Large intestine (tissue), 3 donors: ENCODE results near the gene TBC1D4. TPM values are rescaled to one million over a fixed set of nuclear protein-coding genes. Genes with fewer than 3 reads are reported as not detected.
"Not testable (repeated sequence)": the region's sequence is repeated elsewhere in the genome, so short reads cannot be mapped to it uniquely, and the experiment has no call there.

Experiments
- DNase-seq, 2 donors: peaks; one replicate each; pipeline versions ENCODE4 v3.0.0 to v3.0.0-alpha.2; 2013
- H3K27ac ChIP-seq: one replicate; pipeline ENCODE4 v1.5.1; 2013; ENCODE audit warnings: low read length
- H3K27me3 ChIP-seq: 2 replicates; pipeline ENCODE4 v1.6.1; 2013; ENCODE audit warnings: low read length; ENCODE audit not compliant: control insufficient read depth, insufficient read depth
- H3K36me3 ChIP-seq: 2 replicates; pipeline ENCODE4 v1.6.1; 2013; ENCODE audit warnings: low read length; ENCODE audit not compliant: control insufficient read depth, insufficient read depth
- H3K4me1 ChIP-seq: one replicate; pipeline ENCODE4 v1.6.1; 2013; ENCODE audit warnings: low read length; ENCODE audit not compliant: control insufficient read depth, insufficient read depth
- H3K4me3 ChIP-seq: one replicate; pipeline ENCODE4 v1.5.1; 2013; ENCODE audit warnings: low read length
- H3K9me3 ChIP-seq: one replicate; pipeline ENCODE4 v1.6.1; 2013; ENCODE audit warnings: mild to moderate bottlenecking, low read depth, low read length, moderate library complexity; ENCODE audit not compliant: control insufficient read depth
- WGBS: methylation state at CpG from one replicate; pipeline ENCODE4 v1.1.5; 2013; ENCODE audit warnings: low lambda C conversion rate; ENCODE audit not compliant: insufficient coverage; 5-methylcytosine and 5-hydroxymethylcytosine counted together
- polyA plus RNA-seq: library from polyadenylated mRNA; unstranded; fragments of 120-200 nt; gene quantifications from one replicate; pipeline ENCODE4 v1.2.1, GENCODE V29; 2013

Gene TBC1D4
- polyA plus RNA-seq, 1 donor, result 10.1 TPM

DNA sequence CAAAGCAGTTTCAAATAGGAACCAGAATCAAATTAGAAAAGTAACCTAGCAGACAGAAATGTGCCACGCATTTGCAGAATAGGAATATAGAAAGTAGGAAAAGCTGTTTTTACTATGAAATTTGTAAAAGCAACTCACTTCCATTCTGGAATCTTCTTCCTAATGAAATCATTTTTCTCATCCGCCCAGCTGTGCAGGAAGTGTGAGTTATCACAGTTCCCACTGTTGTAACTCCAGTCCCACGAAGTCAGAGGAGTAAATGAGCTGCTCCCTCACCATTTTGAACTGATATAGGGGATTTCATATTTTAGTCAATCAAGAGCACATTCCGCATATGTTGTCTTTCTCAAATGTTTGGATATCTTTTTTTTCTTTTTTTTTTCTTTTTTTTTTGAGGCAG, 230.8 kb downstream of the TBC1D4 start:
- H3K27ac ChIP-seq, result no peak overlapping the region
- peaks cover 2% of the 10 kb centered on the region for H3K27me3 ChIP-seq
- WGBS, result 100% methylated on average over 1 of the region's 4 CpGs
- no peaks in the 10 kb centered on the region for H3K4me1 ChIP-seq
- H3K36me3 ChIP-seq, result no peaks in the 10 kb centered on the region
- no peak for DNase-seq
- peaks cover 6% of the 10 kb centered on the region for H3K9me3 ChIP-seq
- no peak overlapping the region for H3K4me3 ChIP-seq

- no peak overlapping the region for H3K4me3 ChIP-seq
- H3K36me3 ChIP-seq, result no peaks in the 10 kb centered on the region
- H3K4me1 ChIP-seq, result no peaks in the 10 kb centered on the region
- peaks cover 2% of the 10 kb centered on the region for H3K27me3 ChIP-seq
- WGBS, result 100% methylated on average over 1 of the region's 7 CpGs
- no peak overlapping the region for H3K27ac ChIP-seq
- DNase-seq, result no peak
- peaks cover 6% of the 10 kb centered on the region for H3K9me3 ChIP-seq
These were observed 231.3 kb downstream of the TBC1D4 start for GRCh38 chr13:75250526-75251178.

- WGBS, result 93% methylated on average over 2 of the region's 5 CpGs
- H3K4me1 ChIP-seq, H3K27ac ChIP-seq, H3K9me3 ChIP-seq, H3K27me3 ChIP-seq, H3K36me3 ChIP-seq, DNase-seq, H3K4me3 ChIP-seq: not testable (repeated sequence)
These were observed 236.4 kb downstream of the TBC1D4 start for GRCh38 chr13:75245578-75245977.

DNA sequence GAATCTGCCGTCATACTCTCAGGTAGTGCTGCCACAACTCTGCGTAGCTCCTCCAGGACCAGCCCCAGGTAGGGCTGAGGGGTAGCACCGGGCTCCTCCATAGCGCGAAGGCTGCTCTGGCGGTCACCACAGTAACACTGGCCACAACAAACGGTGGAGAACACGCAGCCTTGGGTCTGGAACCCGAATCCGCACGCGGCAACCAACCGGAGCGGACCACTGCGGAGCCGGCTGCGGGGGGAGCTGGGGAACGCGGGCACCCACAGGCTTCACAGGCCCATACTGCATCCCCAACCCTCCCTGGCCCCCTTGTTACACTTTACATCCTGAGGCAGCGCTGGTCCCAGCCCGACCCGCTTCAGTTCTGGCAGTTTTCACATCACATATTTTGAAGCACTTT, 241.7 kb downstream of the TBC1D4 start:
- H3K36me3 ChIP-seq, H3K4me1 ChIP-seq, H3K4me3 ChIP-seq, H3K27ac ChIP-seq, H3K27me3 ChIP-seq, DNase-seq, H3K9me3 ChIP-seq: not testable (repeated sequence)
- no CpG with 5 or more reads among the region's 22 CpGs for WGBS

GRCh38 chr13:75236774-75237173, 245.2 kb downstream of the TBC1D4 start:
- no peaks in the 10 kb centered on the region for H3K27me3 ChIP-seq
- WGBS, result 83% methylated on average over 1 of the region's 3 CpGs
- no peak for DNase-seq

More at GRCh38 chr13:75236774-75237173, 245.2 kb downstream of the TBC1D4 start:
- H3K36me3 ChIP-seq, result no peaks in the 10 kb centered on the region
- H3K4me3 ChIP-seq, result no peak overlapping the region
- no peak overlapping the region for H3K27ac ChIP-seq
- no peaks in the 10 kb centered on the region for H3K4me1 ChIP-seq
- no peaks in the 10 kb centered on the region for H3K9me3 ChIP-seq

Other genes with a start within 250 kb of the TBC1D4 start
- gene COMMD6, start 55.7 kb upstream of the TBC1D4 start, polyA plus RNA-seq, result 240 TPM
- gene UCHL3, start 67.6 kb upstream of the TBC1D4 start, polyA plus RNA-seq, result 27.3 TPM
- 149 TPM for gene LMO7, start 154.2 kb upstream of the TBC1D4 start, polyA plus RNA-seq